ENCODE results near the gene BRAT1.
A peak's percentile ranks its signal among the peaks of the same experiment; 100 is the strongest.
"Not testable (repeated sequence)": the region's sequence is repeated elsewhere in the genome, so short reads cannot be mapped to it uniquely, and the experiment has no call there.

The BRAT1 gene

DNA sequence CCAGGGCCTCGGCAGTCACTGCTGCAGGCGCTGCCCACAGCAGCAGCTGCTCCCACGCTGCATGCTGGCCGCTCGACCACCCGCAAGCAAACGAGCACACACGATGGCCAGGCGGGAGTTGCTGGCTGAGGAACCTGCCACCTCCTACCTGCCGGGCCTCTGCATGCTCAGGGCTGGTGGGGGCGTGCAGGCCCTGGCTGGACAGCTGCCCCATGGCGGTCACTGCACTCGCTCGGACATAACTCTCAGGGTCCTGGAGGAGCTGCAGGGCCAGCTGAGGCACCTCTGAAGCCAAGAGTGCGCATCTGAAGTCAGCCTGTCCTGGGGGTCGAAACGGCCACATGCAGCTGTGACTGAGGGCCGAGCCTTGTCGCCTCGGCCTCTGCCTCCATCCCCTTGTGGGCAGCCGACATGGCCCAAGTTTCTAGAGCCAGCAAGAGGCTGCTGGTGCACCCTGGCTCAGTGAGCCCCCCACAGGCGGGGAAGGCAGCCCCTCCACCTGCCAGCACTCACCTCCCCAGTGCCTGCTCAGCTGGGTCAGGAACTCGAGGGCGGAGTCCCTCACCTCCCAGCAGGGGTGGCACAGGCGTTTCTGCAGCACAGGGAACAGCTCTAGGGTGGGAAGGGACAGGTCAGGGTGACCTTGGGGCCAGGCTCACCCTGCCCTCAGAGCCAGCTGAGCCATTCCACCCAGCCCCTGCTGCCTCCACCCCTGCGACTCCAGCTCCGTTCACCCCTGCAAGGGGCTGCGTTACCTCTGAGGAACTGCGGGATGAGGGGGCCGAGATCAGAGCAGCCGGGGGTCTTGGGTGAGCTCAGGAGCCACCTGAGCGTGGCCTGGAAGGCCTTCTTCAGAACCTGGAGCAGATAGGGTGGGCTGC lies 16.1 kb downstream of the BRAT1 start:
- Histone ChIP-seq H3K27ac (ENCODE audit: low read depth, low read length) (no peak overlapping the region), H3K4me3 (ENCODE audit: low read depth in 1 of 5, low read length in 5 of 5) (no peak overlapping the region), H3K9ac (ENCODE audit: low read length in 5 of 5) (no peak overlapping the region), H3K9me3 (ENCODE audit: control insufficient read depth in 5 of 5, low read length in 5 of 5) (no peaks in the 10 kb centered on the region), H3K4me1 (ENCODE audit: control insufficient read depth in 5 of 5, insufficient read depth in 5 of 5, low read length in 5 of 5) (peaks cover 0 to 8% (median 3%) of the 10 kb centered on the region in 5 donors), H3K27me3 (ENCODE audit: control insufficient read depth in 5 of 5, insufficient read depth in 4 of 5, low read length in 5 of 5) (no peaks in the 10 kb centered on the region), H3K36me3 (ENCODE audit: control insufficient read depth in 5 of 5, insufficient read depth in 5 of 5, low read length in 5 of 5) (peaks cover 0 to 65% (median 58%) of the 10 kb centered on the region in 5 donors)

DNA sequence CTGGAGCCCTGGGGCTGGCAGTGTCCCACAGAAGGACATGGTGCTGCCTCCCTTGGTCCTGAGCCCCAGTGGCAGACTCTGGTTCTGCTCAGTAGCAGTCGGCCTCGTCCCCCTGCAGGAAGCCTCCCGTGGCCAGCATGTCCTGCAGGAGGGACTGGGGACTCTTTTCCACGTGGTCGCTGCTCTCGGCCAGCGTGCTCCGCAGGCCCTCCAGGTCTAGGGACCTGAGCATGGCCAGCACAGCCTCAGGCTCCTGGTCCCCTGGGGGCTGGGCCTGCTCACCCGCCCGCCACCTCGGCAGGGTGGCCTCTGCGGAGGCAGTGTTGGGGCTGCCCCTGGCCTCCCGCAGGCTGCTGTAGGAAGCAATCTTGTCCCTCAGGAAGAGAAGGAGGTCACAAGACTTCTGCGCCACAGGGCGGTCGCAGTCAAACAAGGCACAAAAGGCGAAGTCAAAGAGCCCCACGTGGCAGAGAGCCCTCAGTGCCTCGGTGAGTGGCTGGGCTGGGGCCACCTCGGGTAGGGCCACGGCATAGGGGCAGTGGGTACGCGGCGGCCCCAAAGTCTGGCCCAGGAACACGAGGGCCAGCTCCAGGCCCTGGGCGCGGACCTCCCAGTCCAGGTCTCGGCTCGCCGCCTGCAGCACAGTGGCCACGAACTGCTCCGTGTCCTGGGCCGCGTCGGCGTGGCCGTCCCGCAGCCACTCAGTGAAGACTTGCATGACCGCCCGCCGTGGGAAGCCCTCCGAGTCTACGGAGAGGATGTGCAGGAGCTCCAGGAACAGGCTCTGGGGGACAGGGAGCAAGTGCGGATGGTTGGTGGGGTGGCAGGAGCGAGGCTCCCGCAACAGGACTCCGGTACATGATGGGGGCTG lies 17.1 kb downstream of the BRAT1 start:
- Histone ChIP-seq H3K9me3 (ENCODE audit: control insufficient read depth in 5 of 5, low read length in 5 of 5) (no peaks in the 10 kb centered on the region), H3K36me3 (ENCODE audit: control insufficient read depth in 5 of 5, insufficient read depth in 5 of 5, low read length in 5 of 5) (peaks cover 0 to 55% (median 50%) of the 10 kb centered on the region in 5 donors), H3K27ac (ENCODE audit: low read depth, low read length) (no peak overlapping the region), H3K27me3 (ENCODE audit: control insufficient read depth in 5 of 5, insufficient read depth in 4 of 5, low read length in 5 of 5) (no peaks in the 10 kb centered on the region), H3K4me3 (ENCODE audit: low read depth in 1 of 5, low read length in 5 of 5) (no peak overlapping the region), H3K4me1 (ENCODE audit: control insufficient read depth in 5 of 5, insufficient read depth in 5 of 5, low read length in 5 of 5) (peaks cover 0 to 3% (median 3%) of the 10 kb centered on the region in 5 donors), H3K9ac (ENCODE audit: low read length in 5 of 5) (no peak overlapping the region)

DNA sequence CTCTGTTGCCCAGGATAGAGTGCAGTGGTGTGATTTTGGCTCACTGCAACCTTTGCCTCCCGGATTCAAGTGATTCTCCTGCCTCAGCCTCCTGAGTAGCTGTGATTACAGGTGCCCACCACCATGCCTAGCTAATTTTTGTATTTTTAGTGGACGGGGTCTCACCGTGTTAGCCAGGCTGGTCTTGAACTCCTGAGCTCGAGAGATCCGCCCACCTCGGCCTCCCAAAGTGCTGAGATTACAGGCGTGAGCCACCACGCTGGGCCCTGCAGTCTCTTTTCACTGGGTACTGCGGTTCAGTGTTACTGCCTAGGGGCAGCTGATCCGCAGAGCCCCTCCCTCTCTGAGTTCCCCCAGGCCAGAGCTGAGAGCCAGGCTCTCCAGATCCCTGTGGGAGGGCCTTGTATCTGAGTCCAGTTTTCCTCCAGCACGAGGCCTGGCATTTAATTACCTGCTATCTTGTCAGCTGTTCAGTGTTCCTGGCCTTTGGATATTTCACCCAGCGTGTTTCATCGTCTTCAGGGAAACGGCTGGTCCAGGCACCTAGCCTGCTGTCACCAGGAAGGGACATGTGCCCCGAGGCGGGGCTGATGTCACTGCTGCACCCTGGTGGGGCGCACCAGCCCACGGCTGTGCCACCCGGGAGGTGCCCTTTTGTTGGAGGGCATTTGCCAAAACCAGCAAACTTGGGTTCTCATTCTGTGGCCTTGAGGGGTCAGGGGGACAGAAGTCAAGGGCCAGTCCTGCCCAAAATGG lies 19.3 kb downstream of the BRAT1 start:
- H3K9ac ChIP-seq (ENCODE audit: low read length in 5 of 5); H3K4me3 ChIP-seq (ENCODE audit: low read depth in 1 of 5, low read length in 5 of 5); H3K27ac ChIP-seq (ENCODE audit: low read depth, low read length); H3K27me3 ChIP-seq (ENCODE audit: control insufficient read depth in 5 of 5, insufficient read depth in 4 of 5, low read length in 5 of 5); H3K9me3 ChIP-seq (ENCODE audit: control insufficient read depth in 5 of 5, low read length in 5 of 5): not testable (repeated sequence)
- H3K36me3 ChIP-seq (ENCODE audit: control insufficient read depth in 5 of 5, insufficient read depth in 5 of 5, low read length in 5 of 5) = peaks cover 0 to 34% (median 29%) of the 10 kb centered on the region in 5 donors
- peaks cover 0 to 14% (median 6%) of the 10 kb centered on the region in 5 donors for H3K4me1 ChIP-seq (ENCODE audit: control insufficient read depth in 5 of 5, insufficient read depth in 5 of 5, low read length in 5 of 5)

DNA sequence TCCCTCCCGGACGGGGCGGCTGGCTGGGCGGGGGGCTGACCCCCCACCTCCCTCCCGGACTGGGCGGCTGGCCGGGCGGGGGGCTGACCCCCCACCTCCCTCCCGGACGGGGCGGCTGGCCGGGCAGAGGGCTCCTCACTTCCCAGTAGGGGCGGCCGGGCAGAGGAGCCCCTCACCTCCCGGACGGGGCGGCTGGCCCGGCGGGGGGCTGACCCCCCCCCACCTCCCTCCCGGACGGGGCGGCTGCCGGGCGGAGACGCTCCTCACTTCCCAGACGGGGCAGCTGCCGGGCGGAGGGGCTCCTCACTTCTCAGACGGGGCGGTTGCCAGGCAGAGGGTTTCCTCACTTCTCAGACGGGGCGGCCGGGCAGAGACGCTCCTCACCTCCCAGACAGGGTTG lies 21.1 kb downstream of the BRAT1 start:
- not testable (repeated sequence) for H3K4me3 ChIP-seq (ENCODE audit: low read depth in 1 of 5, low read length in 5 of 5); H3K27me3 ChIP-seq (ENCODE audit: control insufficient read depth in 5 of 5, insufficient read depth in 4 of 5, low read length in 5 of 5); H3K27ac ChIP-seq (ENCODE audit: low read depth, low read length); H3K9ac ChIP-seq (ENCODE audit: low read length in 5 of 5); H3K9me3 ChIP-seq (ENCODE audit: control insufficient read depth in 5 of 5, low read length in 5 of 5)
- H3K4me1 ChIP-seq (ENCODE audit: control insufficient read depth in 5 of 5, insufficient read depth in 5 of 5, low read length in 5 of 5) = peaks cover 0 to 32% (median 24%) of the 10 kb centered on the region in 5 donors
- peaks cover 0 to 18% (median 15%) of the 10 kb centered on the region in 5 donors for H3K36me3 ChIP-seq (ENCODE audit: control insufficient read depth in 5 of 5, insufficient read depth in 5 of 5, low read length in 5 of 5)

DNA sequence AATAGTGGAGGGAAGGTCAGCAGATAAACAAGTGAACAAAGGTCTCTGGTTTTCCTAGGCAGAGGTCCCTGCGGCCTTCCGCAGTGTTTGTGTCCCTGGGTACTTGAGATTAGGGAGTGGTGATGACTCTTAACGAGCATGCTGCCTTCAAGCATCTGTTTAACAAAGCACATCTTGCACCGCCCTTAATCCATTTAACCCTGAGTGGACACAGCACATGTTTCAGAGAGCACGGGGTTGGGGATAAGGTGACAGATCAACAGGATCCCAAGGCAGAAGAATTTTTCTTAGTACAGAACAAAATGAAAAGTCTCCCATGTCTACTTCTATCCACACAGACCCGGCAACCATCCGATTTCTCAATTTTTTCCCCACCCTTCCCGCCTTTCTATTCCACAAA lies 21.8 kb downstream of the BRAT1 start:
- H3K27ac ChIP-seq (ENCODE audit: low read depth, low read length); H3K27me3 ChIP-seq (ENCODE audit: control insufficient read depth in 5 of 5, insufficient read depth in 4 of 5, low read length in 5 of 5); H3K9ac ChIP-seq (ENCODE audit: low read length in 5 of 5); H3K4me3 ChIP-seq (ENCODE audit: low read depth in 1 of 5, low read length in 5 of 5); H3K9me3 ChIP-seq (ENCODE audit: control insufficient read depth in 5 of 5, low read length in 5 of 5): not testable (repeated sequence)
- Histone ChIP-seq H3K36me3 (ENCODE audit: control insufficient read depth in 5 of 5, insufficient read depth in 5 of 5, low read length in 5 of 5) (peaks cover 0 to 18% (median 12%) of the 10 kb centered on the region in 5 donors), H3K4me1 (ENCODE audit: control insufficient read depth in 5 of 5, insufficient read depth in 5 of 5, low read length in 5 of 5) (peaks cover 0 to 39% (median 31%) of the 10 kb centered on the region in 5 donors)

DNA sequence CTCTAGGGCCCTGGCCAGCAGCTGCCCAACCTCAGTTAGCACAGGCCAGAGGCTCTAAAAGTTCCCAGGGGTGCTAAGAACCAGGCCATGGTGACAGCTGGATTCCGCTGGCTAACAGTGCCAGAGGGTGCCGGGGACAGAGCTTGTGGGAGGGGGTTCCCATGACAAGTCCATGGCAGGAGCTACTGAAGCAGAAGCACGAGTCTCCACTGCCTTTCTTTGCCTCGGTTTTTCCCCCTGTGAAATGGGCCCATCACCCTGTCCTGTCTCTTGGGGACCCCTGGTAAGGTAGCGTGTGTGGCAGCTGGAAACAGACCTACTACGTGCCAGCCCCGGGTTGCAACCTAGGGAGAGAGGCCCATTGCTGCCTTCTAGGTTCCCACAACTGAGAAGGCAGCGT lies 22.5 kb downstream of the BRAT1 start:
- H3K27me3 ChIP-seq (ENCODE audit: control insufficient read depth in 5 of 5, insufficient read depth in 4 of 5, low read length in 5 of 5); H3K4me3 ChIP-seq (ENCODE audit: low read depth in 1 of 5, low read length in 5 of 5); H3K27ac ChIP-seq (ENCODE audit: low read depth, low read length); H3K9me3 ChIP-seq (ENCODE audit: control insufficient read depth in 5 of 5, low read length in 5 of 5); H3K9ac ChIP-seq (ENCODE audit: low read length in 5 of 5): not testable (repeated sequence)
- peaks cover 0 to 46% (median 37%) of the 10 kb centered on the region in 5 donors for H3K4me1 ChIP-seq (ENCODE audit: control insufficient read depth in 5 of 5, insufficient read depth in 5 of 5, low read length in 5 of 5)
- peaks cover 0 to 17% (median 12%) of the 10 kb centered on the region in 5 donors for H3K36me3 ChIP-seq (ENCODE audit: control insufficient read depth in 5 of 5, insufficient read depth in 5 of 5, low read length in 5 of 5)

DNA sequence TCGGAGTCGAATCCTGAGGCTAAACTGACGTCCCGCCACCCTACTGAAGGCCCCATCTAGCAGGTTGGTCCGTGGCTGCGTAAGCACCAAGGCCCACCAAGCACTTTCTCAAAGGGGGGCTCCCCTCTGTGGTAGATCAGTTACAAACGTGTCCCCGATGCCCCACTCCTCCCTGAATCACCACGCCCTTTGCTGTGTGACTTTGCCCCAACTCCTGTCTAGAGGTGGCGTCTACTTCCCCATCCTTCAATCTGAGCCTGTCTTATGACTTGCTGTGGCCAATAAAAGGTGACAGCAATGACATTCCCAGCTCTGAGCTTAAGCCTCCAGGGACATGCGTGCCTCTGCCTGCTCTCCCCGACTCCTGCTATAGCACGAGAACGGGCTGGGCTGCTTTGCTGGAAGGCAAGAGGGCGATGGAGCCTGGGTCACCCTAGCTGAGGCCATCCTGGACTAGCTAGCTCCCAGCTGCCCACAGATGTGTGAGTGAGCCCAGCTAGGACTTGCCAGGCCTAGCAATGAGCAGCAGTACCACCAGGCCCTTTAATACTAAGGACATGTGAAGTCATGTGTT lies 23.0 kb downstream of the BRAT1 start:
- H3K9me3 ChIP-seq (ENCODE audit: control insufficient read depth in 5 of 5, low read length in 5 of 5); H3K4me3 ChIP-seq (ENCODE audit: low read depth in 1 of 5, low read length in 5 of 5); H3K27ac ChIP-seq (ENCODE audit: low read depth, low read length); H3K27me3 ChIP-seq (ENCODE audit: control insufficient read depth in 5 of 5, insufficient read depth in 4 of 5, low read length in 5 of 5); H3K9ac ChIP-seq (ENCODE audit: low read length in 5 of 5): not testable (repeated sequence)
- Histone ChIP-seq H3K4me1 (ENCODE audit: control insufficient read depth in 5 of 5, insufficient read depth in 5 of 5, low read length in 5 of 5) (peaks cover 0 to 51% (median 42%) of the 10 kb centered on the region in 5 donors), H3K36me3 (ENCODE audit: control insufficient read depth in 5 of 5, insufficient read depth in 5 of 5, low read length in 5 of 5) (peaks cover 0 to 19% (median 16%) of the 10 kb centered on the region in 5 donors)

DNA sequence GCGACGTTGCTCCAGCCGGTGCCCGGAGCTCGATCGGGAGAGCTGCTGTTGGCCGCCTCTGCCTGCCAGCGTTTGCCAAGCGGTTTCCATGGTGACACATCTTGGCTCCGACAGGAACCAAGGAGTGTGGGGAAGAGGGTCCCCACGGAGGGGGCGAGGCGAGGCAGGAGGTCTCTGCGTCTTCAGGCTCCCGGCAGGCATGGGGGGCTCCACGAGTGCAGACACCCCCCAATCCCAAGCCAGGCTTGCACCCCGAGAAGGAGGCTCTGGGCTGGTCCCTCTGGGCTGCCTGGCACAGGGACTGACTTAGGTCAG lies 23.6 kb downstream of the BRAT1 start:
- not testable (repeated sequence) for H3K27ac ChIP-seq (ENCODE audit: low read depth, low read length); H3K27me3 ChIP-seq (ENCODE audit: control insufficient read depth in 5 of 5, insufficient read depth in 4 of 5, low read length in 5 of 5); H3K9me3 ChIP-seq (ENCODE audit: control insufficient read depth in 5 of 5, low read length in 5 of 5); H3K4me3 ChIP-seq (ENCODE audit: low read depth in 1 of 5, low read length in 5 of 5); H3K9ac ChIP-seq (ENCODE audit: low read length in 5 of 5)
- peaks cover 0 to 24% (median 21%) of the 10 kb centered on the region in 5 donors for H3K36me3 ChIP-seq (ENCODE audit: control insufficient read depth in 5 of 5, insufficient read depth in 5 of 5, low read length in 5 of 5)
- peaks cover 0 to 56% (median 48%) of the 10 kb centered on the region in 5 donors for H3K4me1 ChIP-seq (ENCODE audit: control insufficient read depth in 5 of 5, insufficient read depth in 5 of 5, low read length in 5 of 5)

DNA sequence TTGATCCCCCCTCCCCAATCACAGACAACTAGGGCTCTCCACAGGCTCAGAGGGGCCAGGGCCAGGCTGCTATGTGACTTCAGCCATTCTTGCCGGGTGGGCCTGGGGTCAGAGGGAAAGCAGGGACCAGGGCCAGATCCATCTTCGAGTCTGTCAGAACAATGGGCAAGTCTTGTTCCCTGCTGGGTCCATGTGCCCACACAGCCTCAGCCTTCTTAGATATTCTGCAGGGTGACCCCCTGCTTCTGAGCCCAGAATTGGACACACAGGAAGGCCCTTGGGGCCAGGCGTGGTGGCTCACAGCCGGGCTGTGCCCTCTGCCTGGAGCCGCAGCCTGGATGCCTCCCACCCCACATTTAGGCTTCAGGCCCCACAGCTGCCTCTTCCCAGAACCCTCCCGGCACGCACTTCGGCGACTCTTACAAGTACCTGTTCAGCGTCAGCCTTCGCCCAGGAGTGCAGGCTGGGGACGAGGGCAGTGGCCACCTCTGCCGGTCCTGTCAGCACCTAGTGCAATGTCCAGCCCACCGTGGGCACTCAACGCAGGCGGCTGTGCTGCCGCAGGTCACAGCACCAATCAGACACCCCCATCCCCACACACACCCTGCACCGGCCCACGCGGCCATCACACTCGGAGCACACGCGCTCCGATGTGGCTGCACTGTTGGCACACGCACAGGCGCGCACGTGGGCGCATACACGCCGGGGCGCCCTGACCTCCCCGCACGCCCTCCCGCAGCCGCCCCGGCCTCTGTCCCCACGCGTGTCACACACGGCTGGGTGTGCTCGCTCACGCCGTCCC lies 24.1 kb downstream of the BRAT1 start:
- H3K9me3 ChIP-seq (ENCODE audit: control insufficient read depth in 5 of 5, low read length in 5 of 5) = not testable (repeated sequence)

More for the DNA sequence above, 24.1 kb downstream of the BRAT1 start:
- H3K27me3 ChIP-seq (ENCODE audit: control insufficient read depth in 5 of 5, insufficient read depth in 4 of 5, low read length in 5 of 5); H3K4me3 ChIP-seq (ENCODE audit: low read depth in 1 of 5, low read length in 5 of 5); H3K9ac ChIP-seq (ENCODE audit: low read length in 5 of 5): not testable (repeated sequence)
- Histone ChIP-seq H3K27ac (ENCODE audit: low read depth, low read length) (peak overlapping the region; percentile 82), H3K4me1 (ENCODE audit: control insufficient read depth in 5 of 5, insufficient read depth in 5 of 5, low read length in 5 of 5) (peaks cover 0 to 60% (median 53%) of the 10 kb centered on the region in 5 donors), H3K36me3 (ENCODE audit: control insufficient read depth in 5 of 5, insufficient read depth in 5 of 5, low read length in 5 of 5) (peaks cover 0 to 30% (median 27%) of the 10 kb centered on the region in 5 donors)
